ENCODE data around the gene APOBEC4.

DNA sequence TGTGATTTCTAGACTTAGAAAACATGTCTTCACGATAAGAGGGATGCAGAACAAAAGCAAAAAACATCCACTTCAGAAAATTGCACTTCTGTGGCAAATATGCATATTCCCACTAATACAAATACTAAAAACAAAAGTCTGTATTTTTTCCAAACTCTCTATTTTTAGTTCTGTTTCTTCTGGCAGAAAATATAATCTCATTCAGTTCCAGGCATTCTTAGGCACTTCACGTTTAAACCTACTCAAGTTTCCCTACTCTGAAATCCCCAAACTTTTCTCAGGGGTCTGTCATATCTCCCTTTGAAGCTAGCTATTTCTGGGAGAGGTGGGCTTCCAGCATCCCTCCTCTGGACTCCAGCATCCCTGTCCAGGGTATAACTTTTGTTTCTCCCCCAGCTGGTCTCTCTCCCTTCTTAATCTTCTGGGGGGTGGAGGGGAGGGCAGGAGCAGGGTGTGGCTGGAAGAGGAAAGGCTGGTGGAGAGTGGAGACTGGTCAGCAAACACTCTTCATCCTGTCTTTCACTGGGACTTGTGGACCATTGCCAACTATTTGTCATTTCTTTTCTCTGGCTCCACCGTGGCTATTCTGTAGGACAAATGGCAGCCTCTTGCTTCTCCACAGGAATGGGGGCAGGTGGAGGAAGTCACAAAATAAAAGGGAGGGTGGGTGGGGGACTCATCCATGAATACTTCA, 43.2 kb downstream of the APOBEC4 start:
- TF ChIP-seq, protein P1, sequence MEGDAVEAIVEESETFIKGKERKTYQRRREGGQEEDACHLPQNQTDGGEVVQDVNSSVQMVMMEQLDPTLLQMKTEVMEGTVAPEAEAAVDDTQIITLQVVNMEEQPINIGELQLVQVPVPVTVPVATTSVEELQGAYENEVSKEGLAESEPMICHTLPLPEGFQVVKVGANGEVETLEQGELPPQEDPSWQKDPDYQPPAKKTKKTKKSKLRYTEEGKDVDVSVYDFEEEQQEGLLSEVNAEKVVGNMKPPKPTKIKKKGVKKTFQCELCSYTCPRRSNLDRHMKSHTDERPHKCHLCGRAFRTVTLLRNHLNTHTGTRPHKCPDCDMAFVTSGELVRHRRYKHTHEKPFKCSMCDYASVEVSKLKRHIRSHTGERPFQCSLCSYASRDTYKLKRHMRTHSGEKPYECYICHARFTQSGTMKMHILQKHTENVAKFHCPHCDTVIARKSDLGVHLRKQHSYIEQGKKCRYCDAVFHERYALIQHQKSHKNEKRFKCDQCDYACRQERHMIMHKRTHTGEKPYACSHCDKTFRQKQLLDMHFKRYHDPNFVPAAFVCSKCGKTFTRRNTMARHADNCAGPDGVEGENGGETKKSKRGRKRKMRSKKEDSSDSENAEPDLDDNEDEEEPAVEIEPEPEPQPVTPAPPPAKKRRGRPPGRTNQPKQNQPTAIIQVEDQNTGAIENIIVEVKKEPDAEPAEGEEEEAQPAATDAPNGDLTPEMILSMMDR (IDR thresholded peaks at IDR 0.05), result no peak
- TF ChIP-seq POLR2AphosphoS5 (IDR thresholded peaks at IDR 0.05), result no peak
